T-cell (primary cell): ENCODE data around the gene GPC5. TPM values are rescaled to one million over a fixed set of nuclear protein-coding genes. Genes with fewer than 3 reads are reported as not detected.

Source experiments
- ATAC-seq, 4 experiments: fragments of 200-7000 bp in 3 of 4; fragments of 150-1000 bp in 1 of 4; cut with Tn5 transposase; replicated peaks in 1 of 4; 1 replicate in 3 of 4; 2 replicates in 1 of 4; pipeline ENCODE4 v1.10.0; 2021; ENCODE audit warnings: moderate library complexity in 3 of 4, mild to moderate bottlenecking in 2 of 4, moderate number of reproducible peaks in 1 of 4
- CTCF ChIA-PET, 2 donors: fragments of 300-600 bp; sonication (Branson Sonifier 250); formaldehyde crosslinking; loops; one replicate each; lab custom pipeline; 2022; ENCODE audit warnings: antibody characterized with exemption in 2 of 2; lab: Charles Lee
- POLR2A ChIA-PET, 2 donors: fragments of 300-600 bp; sonication (Branson Sonifier 250); formaldehyde crosslinking; loops; one replicate each; lab custom pipeline; 2022; ENCODE audit warnings: antibody characterized with exemption in 2 of 2; lab: Charles Lee
- DNase-seq, 35 experiments: peaks; one replicate each; pipeline versions ENCODE4 v3.0.0 to v3.0.0-alpha.2; 2013 to 2023
- H3K27ac ChIP-seq: one replicate; pipeline ENCODE4 v1.5.1; 2013; ENCODE audit warnings: low read length
- H3K27me3 ChIP-seq, 2 experiments: replicated peaks in 1 of 2; 1 replicate in 1 of 2; 2 replicates in 1 of 2; pipeline versions ENCODE4 v1.6.1 to v1.7.0; 2013; ENCODE audit warnings: low read length in 1 of 2, mixed read lengths in 1 of 2; ENCODE audit not compliant: control insufficient read depth in 2 of 2, insufficient read depth in 2 of 2; ENCODE audit errors: extremely low read depth in 1 of 2
- H3K36me3 ChIP-seq, 2 donors: 1 replicate in 1 of 2; 2 replicates in 1 of 2; pipeline versions ENCODE4 v1.6.1 to v1.7.0; 2013; ENCODE audit warnings: low read length in 1 of 2; ENCODE audit not compliant: control insufficient read depth in 2 of 2, insufficient read depth in 1 of 2; ENCODE audit errors: extremely low read depth in 1 of 2
- H3K4me1 ChIP-seq, 2 experiments: 1 replicate in 1 of 2; 2 replicates in 1 of 2; pipeline versions ENCODE4 v1.6.1 to v1.7.0; 2013; ENCODE audit warnings: low read length in 2 of 2, mixed read lengths in 1 of 2; ENCODE audit not compliant: insufficient read depth in 2 of 2, control insufficient read depth in 1 of 2; ENCODE audit errors: extremely low read depth in 1 of 2
- H3K4me3 ChIP-seq, 2 donors: 1 replicate in 1 of 2; 2 replicates in 1 of 2; pipeline versions ENCODE4 v1.5.1 to v1.7.0; 2013; ENCODE audit warnings: mild to moderate bottlenecking in 2 of 2, low read length in 1 of 2, moderate library complexity in 1 of 2; ENCODE audit not compliant: control insufficient read depth in 1 of 2; ENCODE audit errors: extremely low read depth in 1 of 2
- H3K9me3 ChIP-seq: 2 replicates; pipeline ENCODE4 v1.7.0; 2013
- H3K27ac Mint-ChIP-seq, 2 donors: one replicate each; pipeline ENCODE4 v1.8.0; 2020 to 2021; ENCODE audit warnings: mild to moderate bottlenecking in 2 of 2, mixed read lengths in 2 of 2
- H3K27me3 Mint-ChIP-seq, 2 donors: one replicate each; pipeline ENCODE4 v1.8.0; 2021 to 2022; ENCODE audit warnings: mixed read lengths in 2 of 2
- H3K36me3 Mint-ChIP-seq: one replicate; pipeline ENCODE4 v1.8.0; 2021; ENCODE audit warnings: mixed read lengths
- H3K4me1 Mint-ChIP-seq, 3 donors: one replicate each; pipeline ENCODE4 v1.8.0; 2020 to 2022; ENCODE audit warnings: mixed read lengths in 3 of 3, mild to moderate bottlenecking in 1 of 3
- H3K4me3 Mint-ChIP-seq, 3 donors: one replicate each; pipeline ENCODE4 v1.8.0; 2020 to 2022; ENCODE audit warnings: mild to moderate bottlenecking in 3 of 3, mixed read lengths in 3 of 3, moderate library complexity in 3 of 3
- H3K9me3 Mint-ChIP-seq, 3 donors: one replicate each; pipeline ENCODE4 v1.8.0; 2020 to 2022; ENCODE audit warnings: mixed read lengths in 3 of 3
- WGBS: methylation state at CpG from one replicate; pipeline ENCODE4 v1.1.5; 2013; ENCODE audit warnings: missing lambda C conversion rate; ENCODE audit not compliant: insufficient coverage; 5-methylcytosine and 5-hydroxymethylcytosine counted together
- total RNA-seq, 35 experiments: library from RNA in 6 of 35; stranded (reverse) in 6 of 35; fragments of 120-200 nt in 1 of 35; gene quantifications; one replicate each; pipeline versions ENCODE4 v1.2.1 to v1.2.4 and lab custom pipeline; 2013 to 2026

Gene GPC5
- total RNA-seq, 5 donors from 2014 or later (not counting 1 experiment from before 2014, with no cell fraction given) = 0.12 to 0.39 (median 0.26) TPM

DNA sequence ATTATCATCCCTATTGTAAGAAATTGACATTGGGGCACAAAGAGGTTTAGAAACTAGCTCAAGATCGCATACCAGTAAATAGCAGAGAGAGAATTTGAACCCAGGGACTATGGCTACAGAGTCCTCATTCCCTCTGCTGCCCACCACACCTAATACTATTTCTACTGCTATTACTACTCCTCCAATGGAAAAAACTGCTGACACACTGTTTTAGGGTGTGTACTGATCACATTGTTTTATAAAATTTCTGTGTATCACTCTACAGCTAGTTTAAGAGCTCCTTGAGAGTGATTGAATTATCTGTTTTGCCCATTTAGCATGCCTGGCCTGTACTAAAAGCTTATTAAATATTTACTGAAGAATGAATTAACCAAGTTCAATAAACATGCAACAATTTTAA lies 552.4 kb downstream of the GPC5 start:
- H3K36me3 ChIP-seq = no peaks in the 10 kb centered on the region
- Mint-ChIP-seq H3K9me3 (peaks cover 0 to 13% (median 0%) of the 10 kb centered on the region in 3 donors), H3K36me3 (no peaks in the 10 kb centered on the region), H3K4me3 (no peak overlapping the region), H3K27ac (no peak overlapping the region), H3K27me3 (no peaks in the 10 kb centered on the region), H3K4me1 (no peaks in the 10 kb centered on the region)
- POLR2A ChIA-PET = interaction anchor here in 1 of 2 donors (0.6 kb wide), 1 partner anchor 65 kb away, joined by 3 read pairs; no protein-coding TSS in a partner anchor
- H3K4me3 ChIP-seq = no peak overlapping the region
- H3K9me3 ChIP-seq = no peaks in the 10 kb centered on the region
- no CpG with 5 or more reads among the region's 1 CpG for WGBS
- no peak for ATAC-seq
- H3K27ac ChIP-seq = no peak overlapping the region
- no peaks in the 10 kb centered on the region for H3K4me1 ChIP-seq
- H3K27me3 ChIP-seq = no peaks in the 10 kb centered on the region
- no peak for DNase-seq
- CTCF ChIA-PET = no interaction called here

DNA sequence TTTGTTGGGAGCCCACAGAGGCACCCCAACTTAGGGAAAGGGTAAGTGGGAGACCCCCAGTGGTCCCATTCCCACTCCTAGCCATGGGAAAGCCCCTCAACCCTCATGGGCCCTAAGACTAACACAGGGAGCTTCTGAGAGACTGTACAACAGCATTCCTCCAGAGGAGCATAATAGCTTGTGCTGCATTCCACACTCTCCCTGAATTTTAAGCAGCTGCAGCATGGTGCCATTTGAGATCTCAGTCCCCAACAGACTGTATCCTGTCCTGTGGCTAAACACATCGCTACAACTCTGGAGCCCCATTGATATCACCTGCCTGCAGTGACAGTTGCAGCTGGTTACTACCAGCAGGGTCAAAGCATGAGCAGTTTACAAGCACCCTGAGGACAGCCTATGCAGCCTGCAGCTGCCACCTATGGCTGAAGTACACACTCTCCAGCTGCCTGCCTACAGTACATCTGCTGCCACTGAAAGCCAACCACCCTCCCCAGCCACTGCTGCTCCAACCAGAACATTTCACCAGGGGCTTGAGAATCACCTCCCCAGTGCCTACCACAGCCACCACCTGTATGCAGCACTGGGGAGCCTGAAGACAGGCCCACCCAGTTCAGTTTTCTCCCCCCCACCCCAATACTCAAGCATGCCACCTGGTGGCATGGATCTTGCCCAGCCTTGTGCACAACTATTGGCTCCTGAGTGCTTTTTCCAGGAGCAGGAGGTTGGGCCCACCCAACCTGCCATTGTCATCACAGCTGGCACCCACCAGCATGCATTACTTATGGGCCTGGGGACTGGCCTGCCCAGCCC lies 557.3 kb downstream of the GPC5 start:
- WGBS = 100% methylated on average over 1 of the region's 1 CpG
- Histone ChIP-seq H3K4me3 (no peak overlapping the region), H3K9me3 (no peaks in the 10 kb centered on the region), H3K27me3 (no peaks in the 10 kb centered on the region), H3K4me1 (no peaks in the 10 kb centered on the region), H3K27ac (no peak overlapping the region), H3K36me3 (no peaks in the 10 kb centered on the region)
- H3K4me1 Mint-ChIP-seq = no peaks in the 10 kb centered on the region
- no peaks in the 10 kb centered on the region for H3K27me3 Mint-ChIP-seq
- H3K9me3 Mint-ChIP-seq = peaks cover 2 to 24% (median 4%) of the 10 kb centered on the region in 3 donors
- H3K36me3 Mint-ChIP-seq = no peaks in the 10 kb centered on the region
- ATAC-seq (no peak), DNase-seq (no peak)
- ChIA-PET POLR2A (no interaction called here), CTCF (no interaction called here)
- no peak overlapping the region for H3K4me3 Mint-ChIP-seq
- no peak overlapping the region for H3K27ac Mint-ChIP-seq

DNA sequence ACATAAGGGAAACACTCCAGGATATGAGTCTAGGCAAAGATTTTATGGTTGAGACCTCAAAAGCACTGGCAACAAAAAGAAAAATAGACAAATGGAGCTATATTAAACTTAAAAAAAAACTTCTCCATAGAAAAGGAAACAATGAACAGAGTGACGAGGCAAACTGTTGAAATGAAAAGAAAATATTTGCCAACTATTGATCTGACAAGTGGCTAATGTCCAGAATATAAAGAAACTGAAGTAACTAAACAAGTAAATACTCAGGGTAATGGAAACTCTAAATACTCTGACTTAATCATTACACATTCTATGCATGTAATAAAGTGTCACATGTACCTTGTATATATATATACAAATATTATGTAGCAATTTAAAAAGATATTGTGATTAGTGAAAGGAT lies 562.5 kb downstream of the GPC5 start:
- Histone ChIP-seq H3K9me3 (no peaks in the 10 kb centered on the region), H3K4me1 (no peaks in the 10 kb centered on the region), H3K27ac (no peak overlapping the region), H3K4me3 (no peak overlapping the region), H3K36me3 (no peaks in the 10 kb centered on the region), H3K27me3 (no peaks in the 10 kb centered on the region)
- no peak overlapping the region for H3K27ac Mint-ChIP-seq
- ChIA-PET CTCF (no interaction called here), POLR2A (no interaction called here)
- H3K9me3 Mint-ChIP-seq = peaks cover 6 to 21% (median 13%) of the 10 kb centered on the region in 3 donors
- no CpG with 5 or more reads among the region's 1 CpG for WGBS
- no peaks in the 10 kb centered on the region for H3K4me1 Mint-ChIP-seq
- H3K27me3 Mint-ChIP-seq = no peaks in the 10 kb centered on the region
- H3K36me3 Mint-ChIP-seq = no peaks in the 10 kb centered on the region
- no peak for ATAC-seq
- H3K4me3 Mint-ChIP-seq = no peak overlapping the region
- no peak for DNase-seq

DNA sequence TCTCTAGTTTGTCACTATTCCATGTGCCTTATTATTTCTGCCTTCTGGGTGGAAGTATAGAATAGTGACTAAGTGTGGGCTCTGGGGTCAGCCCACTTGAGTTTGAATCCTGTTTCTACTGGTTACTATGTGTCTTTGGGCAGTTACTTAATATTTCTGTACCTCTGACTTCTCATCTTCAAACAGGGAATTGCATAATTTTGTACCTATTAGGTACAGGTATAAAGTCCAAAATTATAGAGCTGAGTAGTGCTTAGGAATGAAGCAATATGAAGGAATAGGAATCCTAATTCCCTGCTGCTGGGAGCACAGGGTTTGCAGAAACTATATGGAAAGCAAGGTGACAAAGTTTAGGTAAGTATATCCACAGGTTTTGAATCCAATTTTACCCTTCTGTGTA lies 564.5 kb downstream of the GPC5 start:
- ATAC-seq = no peak
- no peaks in the 10 kb centered on the region for H3K36me3 Mint-ChIP-seq
- Histone ChIP-seq H3K4me1 (no peaks in the 10 kb centered on the region), H3K36me3 (no peaks in the 10 kb centered on the region), H3K27ac (no peak overlapping the region), H3K4me3 (no peak overlapping the region), H3K27me3 (no peaks in the 10 kb centered on the region), H3K9me3 (no peaks in the 10 kb centered on the region)
- CTCF ChIA-PET = no interaction called here
- H3K27me3 Mint-ChIP-seq = no peaks in the 10 kb centered on the region
- no peak overlapping the region for H3K4me3 Mint-ChIP-seq
- no peaks in the 10 kb centered on the region for H3K4me1 Mint-ChIP-seq
- H3K27ac Mint-ChIP-seq = no peak overlapping the region
- DNase-seq = no peak
- H3K9me3 Mint-ChIP-seq = peaks cover 6 to 10% (median 9%) of the 10 kb centered on the region in 3 donors
- POLR2A ChIA-PET = no interaction called here

DNA sequence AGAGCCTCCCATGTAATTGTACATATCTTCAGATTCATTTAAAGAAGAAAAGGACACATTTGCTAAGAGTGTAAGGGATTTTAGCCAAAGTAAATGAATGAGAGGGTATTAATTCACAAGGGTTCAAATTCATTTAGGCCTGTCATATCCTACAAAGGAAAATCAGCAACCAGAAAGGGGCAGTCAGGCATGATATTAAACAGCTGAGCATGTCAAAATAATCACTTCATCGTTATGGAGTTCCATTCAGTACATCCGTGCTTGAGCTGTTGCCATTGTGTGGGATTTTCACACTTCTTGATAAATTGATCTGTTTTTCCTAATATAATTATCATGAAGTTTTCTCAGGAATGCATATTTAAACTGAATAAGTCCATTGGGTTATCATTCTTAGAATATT lies 567.1 kb downstream of the GPC5 start:
- ChIA-PET POLR2A (no interaction called here), CTCF (no interaction called here)
- H3K27me3 Mint-ChIP-seq = no peaks in the 10 kb centered on the region
- H3K9me3 ChIP-seq = no peaks in the 10 kb centered on the region
- DNase-seq (no peak), ATAC-seq (no peak)
- no peaks in the 10 kb centered on the region for H3K36me3 ChIP-seq
- no peaks in the 10 kb centered on the region for H3K36me3 Mint-ChIP-seq
- H3K9me3 Mint-ChIP-seq = peaks cover 4 to 10% (median 8%) of the 10 kb centered on the region in 3 donors
- no peaks in the 10 kb centered on the region for H3K4me1 Mint-ChIP-seq
- no peaks in the 10 kb centered on the region for H3K4me1 ChIP-seq
- no peak overlapping the region for H3K4me3 Mint-ChIP-seq
- no peak overlapping the region for H3K27ac Mint-ChIP-seq
- no CpG with 5 or more reads among the region's 2 CpGs for WGBS
- H3K27me3 ChIP-seq = no peaks in the 10 kb centered on the region
- H3K27ac ChIP-seq = no peak overlapping the region
- H3K4me3 ChIP-seq = no peak overlapping the region

DNA sequence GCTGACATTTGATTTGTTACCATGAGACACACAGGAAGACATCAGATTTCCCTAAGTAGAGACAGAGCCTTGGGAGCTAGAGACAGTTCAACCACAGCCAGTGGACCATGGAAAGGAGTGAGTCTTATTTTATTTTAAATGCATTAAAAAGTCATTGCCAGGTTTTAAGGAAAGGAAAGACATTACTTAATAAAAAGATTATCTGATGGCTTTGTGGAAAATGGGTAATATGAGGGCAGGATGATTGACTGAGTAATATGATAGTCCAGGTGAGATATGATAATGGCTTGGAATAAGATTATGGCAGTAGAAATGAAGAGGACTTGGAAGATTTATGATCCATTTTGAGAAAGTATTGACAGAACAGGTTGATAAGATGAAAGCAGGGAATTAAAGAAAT lies 580.1 kb downstream of the GPC5 start:
- CTCF ChIA-PET = no interaction called here
- Mint-ChIP-seq H3K4me3 (no peak overlapping the region), H3K27ac (no peak overlapping the region), H3K36me3 (no peaks in the 10 kb centered on the region), H3K4me1 (no peaks in the 10 kb centered on the region), H3K9me3 (peaks cover 6 to 20% (median 17%) of the 10 kb centered on the region in 3 donors), H3K27me3 (no peaks in the 10 kb centered on the region)
- DNase-seq (no peak), ATAC-seq (no peak)
- no peak overlapping the region for H3K27ac ChIP-seq
- H3K4me1 ChIP-seq = no peaks in the 10 kb centered on the region
- no peaks in the 10 kb centered on the region for H3K36me3 ChIP-seq
- no peaks in the 10 kb centered on the region for H3K9me3 ChIP-seq
- POLR2A ChIA-PET = no interaction called here
- H3K4me3 ChIP-seq = no peak overlapping the region
- no peaks in the 10 kb centered on the region for H3K27me3 ChIP-seq
